Smooth muscle cell of the coronary artery (primary cell): Measurements from ENCODE around the gene KCNJ13. TPM values are rescaled to one million over a fixed set of nuclear protein-coding genes. Genes with fewer than 3 reads are reported as not detected.

Experiments
- total RNA-seq: library from RNA; depleted of rRNA; stranded (reverse); fragments of >200 nt; gene quantifications from 2 replicates; pipeline ENCODE4 v1.2.3, GENCODE V29; 2014; ENCODE audit warnings: low replicate concordance

KCNJ13 gene
- total RNA-seq = not detected in 2 replicates

GRCh38 chr2:232776435-232776834, at the start of gene KCNJ13:
Gene KCNJ13 (minus strand): TSS chr2:232776565. CDS start chr2:232771362, 5,203 bp downstream.

Other genes with a start within 250 kb of the KCNJ13 start
- not detected in 2 replicates for gene CHRNG, start 236.9 kb downstream of the KCNJ13 start, total RNA-seq
- 1.2 and 1.7 TPM in 2 replicates for gene TIGD1, start 226.0 kb downstream of the KCNJ13 start, total RNA-seq
- gene EIF4E2, start 225.9 kb downstream of the KCNJ13 start, total RNA-seq = 165 and 166 TPM in 2 replicates
- gene EFHD1, start 143.0 kb downstream of the KCNJ13 start, total RNA-seq = 0.23 and 0.30 TPM in 2 replicates
- gene GIGYF2, start 79.2 kb downstream of the KCNJ13 start, total RNA-seq = 39.7 and 166 TPM in 2 replicates
- 0.59 and 0.83 TPM in 2 replicates for gene SNORC, start 93.7 kb upstream of the KCNJ13 start, total RNA-seq
- gene NGEF, start 236.7 kb upstream of the KCNJ13 start, total RNA-seq = under 0.01 and 0.38 TPM in 2 replicates